Mucosa of rectum (tissue), 2 donors: ENCODE data around the gene IL16.
"Not testable (repeated sequence)": the region's sequence is repeated elsewhere in the genome, so short reads cannot be mapped to it uniquely, and the experiment has no call there.

ENCODE experiments used
- H3K27ac ChIP-seq, 2 donors: one replicate each; pipeline ENCODE4 v1.7.0; 2013; ENCODE audit warnings: inconsistent platforms in 2 of 2, low read depth in 2 of 2, low read length in 2 of 2
- H3K27me3 ChIP-seq, 2 donors: one replicate each; pipeline ENCODE4 v1.7.0; 2013; ENCODE audit warnings: low read length in 2 of 2; ENCODE audit not compliant: control insufficient read depth in 2 of 2, insufficient read depth in 2 of 2
- H3K36me3 ChIP-seq, 2 donors: one replicate each; pipeline ENCODE4 v1.7.0; 2013; ENCODE audit warnings: low read length in 2 of 2; ENCODE audit not compliant: control insufficient read depth in 2 of 2, insufficient read depth in 2 of 2
- H3K4me1 ChIP-seq, 2 donors: one replicate each; pipeline ENCODE4 v1.7.0; 2013; ENCODE audit warnings: low read length in 2 of 2, mild to moderate bottlenecking in 1 of 2; ENCODE audit not compliant: control insufficient read depth in 2 of 2, insufficient read depth in 2 of 2
- H3K4me3 ChIP-seq, 2 donors: one replicate each; pipeline ENCODE4 v1.7.0; 2013; ENCODE audit warnings: low read length in 2 of 2
- H3K9ac ChIP-seq, 2 donors: one replicate each; pipeline ENCODE4 v1.7.0; 2013; ENCODE audit warnings: low read length in 2 of 2, low read depth in 1 of 2, mild to moderate bottlenecking in 1 of 2
- H3K9me3 ChIP-seq, 2 donors: one replicate each; pipeline ENCODE4 v1.7.0; 2013; ENCODE audit warnings: low read length in 2 of 2; ENCODE audit not compliant: control insufficient read depth in 2 of 2
- donor health status: healthy.
- donor health status: Normal muscosa, but diverticular disease.

Gene IL16

GRCh38 chr15:81196576-81197254, at the start of gene IL16:
IL16 (plus strand) TSS chr15:81196879; CDS start chr15:81225400, 28,521 bp downstream.
- no peak within 1 kb of the TSS for H3K27ac ChIP-seq
- no peak within 1 kb of the TSS for H3K4me3 ChIP-seq
- H3K4me1 ChIP-seq: no peaks in the 10 kb centered on the region
- H3K36me3 ChIP-seq: no peaks in the 10 kb centered on the region
- no peaks in the 10 kb centered on the region for H3K27me3 ChIP-seq
- H3K9me3 ChIP-seq: no peaks in the 10 kb centered on the region
- no peak within 1 kb of the TSS for H3K9ac ChIP-seq

GRCh38 chr15:81151389-81151788, 45.3 kb upstream of the IL16 start:
- H3K9ac ChIP-seq: no peak overlapping the region
- H3K4me1 ChIP-seq: no peaks in the 10 kb centered on the region
- no peak overlapping the region for H3K27ac ChIP-seq
- no peak overlapping the region for H3K4me3 ChIP-seq
- no peaks in the 10 kb centered on the region for H3K27me3 ChIP-seq
- no peaks in the 10 kb centered on the region for H3K36me3 ChIP-seq
- no peaks in the 10 kb centered on the region for H3K9me3 ChIP-seq

- Histone ChIP-seq H3K4me3 (no peak overlapping the region), H3K27ac (no peak overlapping the region), H3K9me3 (no peaks in the 10 kb centered on the region), H3K4me1 (no peaks in the 10 kb centered on the region), H3K9ac (no peak overlapping the region), H3K36me3 (no peaks in the 10 kb centered on the region), H3K27me3 (no peaks in the 10 kb centered on the region)
These were observed 44.3 kb upstream of the IL16 start for GRCh38 chr15:81152339-81152738.

- Histone ChIP-seq H3K27me3 (no peaks in the 10 kb centered on the region), H3K9ac (no peak overlapping the region), H3K27ac (no peak overlapping the region), H3K36me3 (no peaks in the 10 kb centered on the region), H3K4me1 (no peaks in the 10 kb centered on the region), H3K4me3 (no peak overlapping the region), H3K9me3 (no peaks in the 10 kb centered on the region)
These were observed 43.9 kb upstream of the IL16 start for GRCh38 chr15:81152799-81153198.

GRCh38 chr15:81155375-81156218, 41.1 kb upstream of the IL16 start:
- Histone ChIP-seq H3K27ac (no peak overlapping the region), H3K4me1 (peaks cover 0 to 4% of the 10 kb centered on the region in 2 donors), H3K4me3 (no peak overlapping the region), H3K36me3 (no peaks in the 10 kb centered on the region), H3K27me3 (no peaks in the 10 kb centered on the region), H3K9me3 (no peaks in the 10 kb centered on the region), H3K9ac (no peak overlapping the region)

GRCh38 chr15:81156324-81156723, 40.4 kb upstream of the IL16 start:
- H3K9ac ChIP-seq: no peak overlapping the region
- no peaks in the 10 kb centered on the region for H3K27me3 ChIP-seq
- no peak overlapping the region for H3K4me3 ChIP-seq
- H3K36me3 ChIP-seq: no peaks in the 10 kb centered on the region
- H3K27ac ChIP-seq: no peak overlapping the region
- H3K4me1 ChIP-seq: peaks cover 0 to 4% of the 10 kb centered on the region in 2 donors
- H3K9me3 ChIP-seq: no peaks in the 10 kb centered on the region

- no peak overlapping the region for H3K9ac ChIP-seq
- no peaks in the 10 kb centered on the region for H3K36me3 ChIP-seq
- H3K4me1 ChIP-seq: peaks cover 0 to 4% of the 10 kb centered on the region in 2 donors
- no peak overlapping the region for H3K4me3 ChIP-seq
- no peaks in the 10 kb centered on the region for H3K9me3 ChIP-seq
- no peak overlapping the region for H3K27ac ChIP-seq
- H3K27me3 ChIP-seq: no peaks in the 10 kb centered on the region
These were observed 39.3 kb upstream of the IL16 start for GRCh38 chr15:81157195-81157938.

- Histone ChIP-seq H3K9me3 (no peaks in the 10 kb centered on the region), H3K27me3 (no peaks in the 10 kb centered on the region), H3K4me3 (no peak overlapping the region), H3K27ac (no peak overlapping the region), H3K36me3 (no peaks in the 10 kb centered on the region), H3K9ac (no peak overlapping the region), H3K4me1 (peaks cover 0 to 4% of the 10 kb centered on the region in 2 donors)
These were observed 38.8 kb upstream of the IL16 start for GRCh38 chr15:81157939-81158223.

GRCh38 chr15:81158561-81158960, 38.1 kb upstream of the IL16 start:
- H3K9ac ChIP-seq, H3K27me3 ChIP-seq, H3K27ac ChIP-seq, H3K9me3 ChIP-seq, H3K4me3 ChIP-seq, H3K36me3 ChIP-seq, H3K4me1 ChIP-seq: not testable (repeated sequence)
